Neural crest cell (in vitro differentiated cells): ENCODE measurements around the gene BMAL1. TPM values are rescaled to one million over a fixed set of nuclear protein-coding genes. Genes with fewer than 3 reads are reported as not detected.

Experiments used
- DNase-seq: peaks from one replicate; pipeline ENCODE4 v3.0.0; 2021; ENCODE audit warnings: low read depth, mixed read lengths, low spot score
- H3K27ac Mint-ChIP-seq: one replicate; pipeline ENCODE4 v1.8.0; 2021; ENCODE audit warnings: mild to moderate bottlenecking, mixed read lengths; ENCODE audit not compliant: unreplicated experiment
- H3K27me3 Mint-ChIP-seq: 2 replicates; pipeline ENCODE4 v1.8.0; 2021; ENCODE audit warnings: low read depth, mild to moderate bottlenecking, mixed read lengths
- H3K36me3 Mint-ChIP-seq: 2 replicates; pipeline ENCODE4 v1.8.0; 2021; ENCODE audit warnings: low read depth, mild to moderate bottlenecking, mixed read lengths
- H3K4me1 Mint-ChIP-seq: 2 replicates; pipeline ENCODE4 v1.8.0; 2021; ENCODE audit warnings: mixed read lengths
- H3K4me3 Mint-ChIP-seq: one replicate; pipeline ENCODE4 v1.8.0; 2021; ENCODE audit warnings: mild to moderate bottlenecking, mixed read lengths
- H3K9me3 Mint-ChIP-seq: 2 replicates; pipeline ENCODE4 v1.8.0; 2021; ENCODE audit warnings: mixed read lengths
- total RNA-seq: library from RNA; stranded (reverse); gene quantifications from 2 replicates; pipeline ENCODE4 v1.2.1, GENCODE V29; 2021
- TF ChIP-seq, protein P1 (sequence below): fragments of 200-600 bp; sonication (generic); conservative IDR thresholded peaks from 2 replicates; pipeline ENCODE4 v1.5.0; 2021; ENCODE audit warnings: antibody characterized with exemption, mild to moderate bottlenecking

The BMAL1 gene
- total RNA-seq, 1 donor from 2014 or later, result 5.1 TPM

DNA sequence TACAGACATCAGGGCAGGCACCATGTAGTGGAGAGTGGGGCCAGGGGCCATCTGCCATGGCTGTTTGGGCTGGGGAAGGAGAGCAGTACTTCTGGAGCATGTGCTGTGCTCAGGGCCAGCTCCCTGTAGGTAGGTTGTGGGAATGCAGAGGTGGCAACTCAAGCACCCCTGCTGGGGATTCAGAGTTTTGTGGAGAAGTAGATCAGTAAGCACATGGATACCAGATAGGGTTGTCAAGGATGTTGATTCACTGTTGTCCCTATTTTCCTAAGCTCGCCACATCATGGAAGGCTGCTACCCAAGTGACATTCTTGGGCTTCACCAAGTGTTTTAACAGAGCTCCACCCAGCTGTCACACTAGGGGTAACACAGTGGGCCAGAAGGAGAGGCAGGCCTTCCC is 67.2 kb downstream of the BMAL1 start:
- Mint-ChIP-seq H3K4me3 (no peak overlapping the region), H3K36me3 (no peaks in the 10 kb centered on the region), H3K4me1 (peaks cover 6% of the 10 kb centered on the region), H3K27me3 (no peaks in the 10 kb centered on the region), H3K27ac (peak overlapping the region; percentile 60), H3K9me3 (no peaks in the 10 kb centered on the region)
- no peak for DNase-seq
- TF ChIP-seq, protein P1, sequence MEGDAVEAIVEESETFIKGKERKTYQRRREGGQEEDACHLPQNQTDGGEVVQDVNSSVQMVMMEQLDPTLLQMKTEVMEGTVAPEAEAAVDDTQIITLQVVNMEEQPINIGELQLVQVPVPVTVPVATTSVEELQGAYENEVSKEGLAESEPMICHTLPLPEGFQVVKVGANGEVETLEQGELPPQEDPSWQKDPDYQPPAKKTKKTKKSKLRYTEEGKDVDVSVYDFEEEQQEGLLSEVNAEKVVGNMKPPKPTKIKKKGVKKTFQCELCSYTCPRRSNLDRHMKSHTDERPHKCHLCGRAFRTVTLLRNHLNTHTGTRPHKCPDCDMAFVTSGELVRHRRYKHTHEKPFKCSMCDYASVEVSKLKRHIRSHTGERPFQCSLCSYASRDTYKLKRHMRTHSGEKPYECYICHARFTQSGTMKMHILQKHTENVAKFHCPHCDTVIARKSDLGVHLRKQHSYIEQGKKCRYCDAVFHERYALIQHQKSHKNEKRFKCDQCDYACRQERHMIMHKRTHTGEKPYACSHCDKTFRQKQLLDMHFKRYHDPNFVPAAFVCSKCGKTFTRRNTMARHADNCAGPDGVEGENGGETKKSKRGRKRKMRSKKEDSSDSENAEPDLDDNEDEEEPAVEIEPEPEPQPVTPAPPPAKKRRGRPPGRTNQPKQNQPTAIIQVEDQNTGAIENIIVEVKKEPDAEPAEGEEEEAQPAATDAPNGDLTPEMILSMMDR, result no peak

- Mint-ChIP-seq H3K4me3 (no peak overlapping the region), H3K27me3 (no peaks in the 10 kb centered on the region), H3K4me1 (peaks cover 2% of the 10 kb centered on the region), H3K9me3 (no peaks in the 10 kb centered on the region), H3K27ac (peak overlapping the region; percentile 58), H3K36me3 (no peaks in the 10 kb centered on the region)
- DNase-seq, result no peak
- TF ChIP-seq, protein P1, result no peak
These were observed 68.9 kb downstream of the BMAL1 start for GRCh38 chr11:13346470-13346869.

GRCh38 chr11:13347901-13348300 is 70.3 kb downstream of the BMAL1 start:
- Mint-ChIP-seq H3K9me3 (no peaks in the 10 kb centered on the region), H3K27me3 (no peaks in the 10 kb centered on the region), H3K36me3 (no peaks in the 10 kb centered on the region), H3K4me1 (no peaks in the 10 kb centered on the region), H3K27ac (no peak overlapping the region), H3K4me3 (no peak overlapping the region)
- no peak for DNase-seq
- TF ChIP-seq, protein P1, result no peak

- Mint-ChIP-seq H3K27me3 (no peaks in the 10 kb centered on the region), H3K9me3 (no peaks in the 10 kb centered on the region), H3K4me3 (no peak overlapping the region), H3K36me3 (no peaks in the 10 kb centered on the region), H3K4me1 (no peaks in the 10 kb centered on the region), H3K27ac (no peak overlapping the region)
- no peak for DNase-seq
- TF ChIP-seq, protein P1, result no peak
These were observed 70.7 kb downstream of the BMAL1 start for GRCh38 chr11:13348305-13348704.

- DNase-seq, result no peak
- H3K36me3 Mint-ChIP-seq, result no peaks in the 10 kb centered on the region
- no peaks in the 10 kb centered on the region for H3K27me3 Mint-ChIP-seq
- TF ChIP-seq, protein P1, result no peak
- no peaks in the 10 kb centered on the region for H3K4me1 Mint-ChIP-seq
- no peak overlapping the region for H3K27ac Mint-ChIP-seq
- no peak overlapping the region for H3K4me3 Mint-ChIP-seq
- H3K9me3 Mint-ChIP-seq, result no peaks in the 10 kb centered on the region
These were observed 71.5 kb downstream of the BMAL1 start for GRCh38 chr11:13349046-13349445.

- no peak overlapping the region for H3K4me3 Mint-ChIP-seq
- H3K9me3 Mint-ChIP-seq, result no peaks in the 10 kb centered on the region
- TF ChIP-seq, protein P1, result no peak
- H3K27ac Mint-ChIP-seq, result no peak overlapping the region
- no peaks in the 10 kb centered on the region for H3K36me3 Mint-ChIP-seq
- H3K27me3 Mint-ChIP-seq, result no peaks in the 10 kb centered on the region
- H3K4me1 Mint-ChIP-seq, result no peaks in the 10 kb centered on the region
- DNase-seq, result no peak
These were observed 72.0 kb downstream of the BMAL1 start for GRCh38 chr11:13349581-13349980.
